ENCODE results near the gene UBASH3A. TPM values are rescaled to one million over a fixed set of nuclear protein-coding genes. Genes with fewer than 3 reads are reported as not detected.
A peak's percentile ranks its signal among the peaks of the same experiment; 100 is the strongest.

Gene UBASH3A
- total RNA-seq, 3 donors from 2014 or later (not counting 1 experiment from before 2014, with no cell fraction given): 0.66 to 5.0 (median 2.0) TPM

DNA sequence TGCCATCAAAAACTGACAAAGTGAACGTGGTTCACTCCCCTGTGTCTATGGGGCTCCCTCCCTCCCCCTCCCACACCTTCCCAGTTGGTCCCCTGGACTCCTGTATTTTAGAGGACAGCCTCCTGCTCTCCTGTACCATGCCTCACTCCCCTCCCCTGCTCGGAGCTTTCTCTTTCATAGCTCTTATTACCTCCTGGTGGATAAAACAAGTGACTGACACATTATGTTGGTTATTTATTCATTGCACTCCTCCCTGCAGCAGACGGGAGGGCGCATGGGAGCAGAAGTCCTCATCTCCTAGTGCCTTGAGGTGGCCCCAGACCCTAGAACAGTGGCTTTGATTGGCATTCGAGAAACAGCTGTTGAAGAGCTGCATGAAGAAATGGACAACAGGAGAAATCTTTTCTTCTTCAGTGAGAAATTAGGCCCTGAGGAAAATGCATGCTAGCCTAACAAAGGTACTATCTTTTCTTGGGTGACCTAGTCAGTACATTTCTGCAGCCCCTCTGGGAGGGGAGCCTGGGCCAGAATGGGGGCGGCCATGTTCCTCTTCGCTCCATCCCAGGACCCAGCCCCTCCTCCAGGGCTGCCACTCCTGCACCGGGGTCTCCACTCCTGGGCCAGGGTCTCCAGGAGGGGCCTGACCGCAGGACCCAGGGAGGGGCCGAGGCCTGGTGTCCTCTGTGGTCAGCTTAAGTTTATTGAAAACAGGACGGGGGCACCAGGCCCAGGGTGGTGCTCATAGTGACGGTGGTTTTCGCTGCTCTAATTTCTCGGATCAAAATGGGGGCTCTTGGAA is 36.1 kb upstream of the UBASH3A start:
- TF ChIP-seq, protein P1, sequence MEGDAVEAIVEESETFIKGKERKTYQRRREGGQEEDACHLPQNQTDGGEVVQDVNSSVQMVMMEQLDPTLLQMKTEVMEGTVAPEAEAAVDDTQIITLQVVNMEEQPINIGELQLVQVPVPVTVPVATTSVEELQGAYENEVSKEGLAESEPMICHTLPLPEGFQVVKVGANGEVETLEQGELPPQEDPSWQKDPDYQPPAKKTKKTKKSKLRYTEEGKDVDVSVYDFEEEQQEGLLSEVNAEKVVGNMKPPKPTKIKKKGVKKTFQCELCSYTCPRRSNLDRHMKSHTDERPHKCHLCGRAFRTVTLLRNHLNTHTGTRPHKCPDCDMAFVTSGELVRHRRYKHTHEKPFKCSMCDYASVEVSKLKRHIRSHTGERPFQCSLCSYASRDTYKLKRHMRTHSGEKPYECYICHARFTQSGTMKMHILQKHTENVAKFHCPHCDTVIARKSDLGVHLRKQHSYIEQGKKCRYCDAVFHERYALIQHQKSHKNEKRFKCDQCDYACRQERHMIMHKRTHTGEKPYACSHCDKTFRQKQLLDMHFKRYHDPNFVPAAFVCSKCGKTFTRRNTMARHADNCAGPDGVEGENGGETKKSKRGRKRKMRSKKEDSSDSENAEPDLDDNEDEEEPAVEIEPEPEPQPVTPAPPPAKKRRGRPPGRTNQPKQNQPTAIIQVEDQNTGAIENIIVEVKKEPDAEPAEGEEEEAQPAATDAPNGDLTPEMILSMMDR (IDR thresholded peaks at IDR 0.05): no peak
- Mint-ChIP-seq H3K4me3 (no peak overlapping the region), H3K27ac (no peak overlapping the region), H3K4me1 (peaks cover 0 to 13% of the 10 kb centered on the region in 2 donors), H3K9me3 (no peaks in the 10 kb centered on the region), H3K36me3 (no peaks in the 10 kb centered on the region), H3K27me3 (ENCODE audit: low read depth in 2 of 2) (peaks cover 31 to 39% of the 10 kb centered on the region in 2 donors)
- WGBS (ENCODE audit: insufficient coverage): 92% methylated on average over 13 of the region's 14 CpGs
- no peak overlapping the region for H3K27ac ChIP-seq (ENCODE audit: low read length)
- peaks cover 3% of the 10 kb centered on the region for H3K27me3 ChIP-seq (ENCODE audit: control insufficient read depth, insufficient read depth, low read length)
- no peaks in the 10 kb centered on the region for H3K9me3 ChIP-seq (ENCODE audit: control insufficient read depth, insufficient read depth, low read length)
- H3K4me3 ChIP-seq (ENCODE audit: low read length): no peak overlapping the region
- no peak for ATAC-seq
- no peak for DNase-seq
- no peaks in the 10 kb centered on the region for H3K4me1 ChIP-seq (ENCODE audit: control insufficient read depth, insufficient read depth, low read length)
- H3K36me3 ChIP-seq (ENCODE audit: control insufficient read depth, insufficient read depth, low read length): no peaks in the 10 kb centered on the region
- intact Hi-C loops (cut with micrococcal nuclease): no loop called here

DNA sequence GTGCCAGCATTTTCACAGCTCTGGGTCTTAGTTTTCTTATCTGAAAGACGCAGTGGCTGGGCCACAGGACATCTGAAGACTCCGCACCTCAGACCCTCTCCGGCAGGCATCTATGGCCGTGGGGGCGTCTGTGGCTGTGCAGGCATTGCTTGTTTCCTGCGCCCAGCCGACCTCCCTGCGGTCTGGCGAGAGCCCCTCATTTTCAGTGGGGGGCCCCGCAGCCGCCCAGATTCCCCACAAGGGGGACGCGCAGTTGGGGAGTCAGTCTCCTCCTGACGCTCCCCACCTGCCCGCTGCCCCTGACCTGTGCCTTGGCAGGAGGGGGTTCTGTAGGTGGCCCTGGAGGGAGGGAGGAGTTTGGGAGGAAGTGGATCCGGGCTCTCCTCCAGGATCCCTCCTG is 33.9 kb upstream of the UBASH3A start:
- Histone ChIP-seq H3K4me1 (ENCODE audit: control insufficient read depth, insufficient read depth, low read length) (no peaks in the 10 kb centered on the region), H3K9me3 (ENCODE audit: control insufficient read depth, insufficient read depth, low read length) (no peaks in the 10 kb centered on the region), H3K27ac (ENCODE audit: low read length) (no peak overlapping the region), H3K4me3 (ENCODE audit: low read length) (no peak overlapping the region), H3K36me3 (ENCODE audit: control insufficient read depth, insufficient read depth, low read length) (no peaks in the 10 kb centered on the region), H3K27me3 (ENCODE audit: control insufficient read depth, insufficient read depth, low read length) (peaks cover 3% of the 10 kb centered on the region)
- Mint-ChIP-seq H3K27ac (no peak overlapping the region), H3K4me3 (no peak overlapping the region), H3K9me3 (no peaks in the 10 kb centered on the region), H3K36me3 (no peaks in the 10 kb centered on the region), H3K4me1 (peaks cover 0 to 13% of the 10 kb centered on the region in 2 donors), H3K27me3 (ENCODE audit: low read depth in 2 of 2) (peaks cover 34 to 45% of the 10 kb centered on the region in 2 donors)
- DNase-seq (peak in 1 of 2 donors; percentile 22), ATAC-seq (no peak)
- TF ChIP-seq, protein P1 (IDR thresholded peaks at IDR 0.05): no peak
- intact Hi-C loops (cut with micrococcal nuclease): no loop called here
- 81% methylated on average over 16 of the region's 16 CpGs for WGBS (ENCODE audit: insufficient coverage)

DNA sequence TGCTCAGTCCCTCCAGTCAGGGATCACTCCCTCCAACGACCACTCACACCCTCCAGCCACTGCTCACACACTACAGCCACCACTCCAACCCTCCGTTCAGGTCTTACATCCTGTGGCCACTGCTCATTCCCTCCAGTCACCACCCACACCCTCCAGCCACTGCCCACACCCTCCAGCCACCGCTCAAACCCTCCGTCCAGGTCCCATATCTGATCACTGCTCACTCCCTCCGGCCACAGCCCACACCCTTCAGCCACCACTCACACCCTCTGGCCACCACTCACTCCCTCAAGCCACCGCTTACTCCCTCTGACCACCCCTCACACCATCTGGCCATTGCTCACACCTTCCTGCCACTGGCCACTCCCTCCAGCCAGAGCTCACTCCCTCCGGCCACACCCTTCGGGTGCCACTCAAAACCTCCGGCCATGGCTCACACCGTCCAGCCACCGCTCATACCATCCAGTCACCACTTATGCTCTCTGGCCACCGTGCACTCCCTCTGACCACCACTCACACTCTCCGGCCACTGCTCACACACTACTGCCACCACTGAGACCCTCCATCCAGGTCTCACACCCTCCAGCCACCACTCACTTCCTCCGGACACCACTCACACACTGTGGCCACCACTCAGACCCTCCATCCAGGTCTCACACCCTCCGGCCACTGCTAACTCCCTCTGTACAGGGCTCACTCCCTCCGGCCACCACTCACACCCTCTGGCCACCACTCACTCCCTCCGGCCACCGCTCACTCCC is 32.6 kb upstream of the UBASH3A start:
- no peak overlapping the region for H3K4me3 Mint-ChIP-seq
- Histone ChIP-seq H3K4me3 (ENCODE audit: low read length) (no peak overlapping the region), H3K27ac (ENCODE audit: low read length) (no peak overlapping the region), H3K9me3 (ENCODE audit: control insufficient read depth, insufficient read depth, low read length) (no peaks in the 10 kb centered on the region), H3K27me3 (ENCODE audit: control insufficient read depth, insufficient read depth, low read length) (no peaks in the 10 kb centered on the region), H3K4me1 (ENCODE audit: control insufficient read depth, insufficient read depth, low read length) (no peaks in the 10 kb centered on the region), H3K36me3 (ENCODE audit: control insufficient read depth, insufficient read depth, low read length) (no peaks in the 10 kb centered on the region)
- TF ChIP-seq, protein P1 (IDR thresholded peaks at IDR 0.05): no peak
- H3K36me3 Mint-ChIP-seq: no peaks in the 10 kb centered on the region
- DNase-seq (no peak), ATAC-seq (no peak)
- peaks cover 34 to 49% of the 10 kb centered on the region in 2 donors for H3K27me3 Mint-ChIP-seq (ENCODE audit: low read depth in 2 of 2)
- intact Hi-C loops (cut with micrococcal nuclease): no loop called here
- H3K4me1 Mint-ChIP-seq: peaks cover 0 to 13% of the 10 kb centered on the region in 2 donors
- 66% methylated on average over 18 of the region's 18 CpGs for WGBS (ENCODE audit: insufficient coverage)
- H3K27ac Mint-ChIP-seq: peak overlapping the region in 1 of 2 donors; percentile 72
- H3K9me3 Mint-ChIP-seq: no peaks in the 10 kb centered on the region
